Fibroblast of skin of left biceps (primary cell): ENCODE data around the gene SPTAN1.
"Not testable (repeated sequence)": the region's sequence is repeated elsewhere in the genome, so short reads cannot be mapped to it uniquely, and the experiment has no call there.

Experiments used
- DNase-seq, 2 experiments: peaks; one replicate each; pipeline ENCODE4 v3.0.0-alpha.2; 2013; ENCODE audit warnings: low read depth in 2 of 2

The SPTAN1 gene

GRCh38 chr9:128666481-128666941 lies 114.1 kb downstream of the SPTAN1 start:
- DNase-seq, result not testable (repeated sequence)

GRCh38 chr9:128669786-128670185 lies 117.4 kb downstream of the SPTAN1 start:
- DNase-seq, result no peak

- no peak for DNase-seq
Measured at GRCh38 chr9:128675382-128675781, 123.0 kb downstream of the SPTAN1 start.

GRCh38 chr9:128677794-128678193 lies 125.4 kb downstream of the SPTAN1 start:
- DNase-seq, result no peak
